ENCODE measurements around the gene GUCA1A. TPM values are rescaled to one million over a fixed set of nuclear protein-coding genes. Genes with fewer than 3 reads are reported as not detected.
"Not testable (repeated sequence)": the region's sequence is repeated elsewhere in the genome, so short reads cannot be mapped to it uniquely, and the experiment has no call there.

GUCA1A gene
- total RNA-seq, 1 donor from 2014 or later: 2.2 TPM

- no peak overlapping the region for H3K4me3 ChIP-seq (ENCODE audit: low read depth, low read length)
- no peak for TF ChIP-seq CTCF (conservative IDR thresholded peaks at IDR 0.05; ENCODE audit: low read depth, low read length)
- no peak for DNase-seq (ENCODE audit: low read depth)
Measured at GRCh38 chr6:42197555-42198362, 24.6 kb downstream of the GUCA1A start.

- H3K4me3 ChIP-seq (ENCODE audit: low read depth, low read length): no peak overlapping the region
- TF ChIP-seq CTCF (conservative IDR thresholded peaks at IDR 0.05; ENCODE audit: low read depth, low read length): no peak
- peak; percentile 64 for DNase-seq (ENCODE audit: low read depth)
Measured at GRCh38 chr6:42199106-42199981, 26.2 kb downstream of the GUCA1A start.

- DNase-seq (ENCODE audit: low read depth): no peak
- H3K4me3 ChIP-seq (ENCODE audit: low read depth, low read length): no peak overlapping the region
- TF ChIP-seq CTCF (conservative IDR thresholded peaks at IDR 0.05; ENCODE audit: low read depth, low read length): no peak
Measured at GRCh38 chr6:42200035-42200434, 26.9 kb downstream of the GUCA1A start.

- DNase-seq (ENCODE audit: low read depth): no peak
- no peak overlapping the region for H3K4me3 ChIP-seq (ENCODE audit: low read depth, low read length)
- no peak for TF ChIP-seq CTCF (conservative IDR thresholded peaks at IDR 0.05; ENCODE audit: low read depth, low read length)
Measured at GRCh38 chr6:42201382-42201781, 28.2 kb downstream of the GUCA1A start.

GRCh38 chr6:42202131-42202915 lies 29.2 kb downstream of the GUCA1A start:
- not testable (repeated sequence) for DNase-seq (ENCODE audit: low read depth); H3K4me3 ChIP-seq (ENCODE audit: low read depth, low read length)

- TF ChIP-seq CTCF (conservative IDR thresholded peaks at IDR 0.05; ENCODE audit: low read depth, low read length): no peak
- no peak for DNase-seq (ENCODE audit: low read depth)
- no peak overlapping the region for H3K4me3 ChIP-seq (ENCODE audit: low read depth, low read length)
Measured at GRCh38 chr6:42203183-42203582, 30.0 kb downstream of the GUCA1A start.
